Testis (tissue), 3 donors: ENCODE results near the gene MTOR. TPM values are rescaled to one million over a fixed set of nuclear protein-coding genes. Genes with fewer than 3 reads are reported as not detected.

Experiments
- DNase-seq: peaks from one replicate; pipeline ENCODE4 v3.0.0-alpha.2; 2019
- H3K27ac ChIP-seq, 2 donors: fragments of 200-600 bp; sonication (generic); one replicate each; pipeline ENCODE4 v1.5.1; 2019
- H3K27me3 ChIP-seq: fragments of 200-600 bp; sonication (generic); one replicate; pipeline ENCODE4 v1.5.1; 2019
- H3K36me3 ChIP-seq: fragments of 200-600 bp; sonication (generic); one replicate; pipeline ENCODE4 v1.5.1; 2017; ENCODE audit warnings: low read depth; ENCODE audit errors: missing control alignments
- H3K4me1 ChIP-seq: fragments of 200-600 bp; sonication (generic); one replicate; pipeline ENCODE4 v1.5.1; 2019
- H3K4me3 ChIP-seq, 2 donors: fragments of 200-600 bp; sonication (generic); one replicate each; pipeline ENCODE4 v1.5.1; 2017 to 2019
- H3K9me3 ChIP-seq: fragments of 200-600 bp; sonication (generic); one replicate; pipeline ENCODE4 v1.5.1; 2017
- CTCF ChIP-seq, 3 experiments: fragments of 450-650 bp in 2 of 3; fragments of 200-600 bp in 1 of 3; sonication (generic) in 1 of 3; IDR thresholded peaks; one replicate each; pipeline ENCODE4 v1.5.1; 2016 to 2019; ENCODE audit warnings: antibody characterized with exemption in 3 of 3, mild to moderate bottlenecking in 2 of 3, moderate library complexity in 1 of 3
- POLR2A ChIP-seq: fragments of 450-650 bp; IDR thresholded peaks from one replicate; pipeline ENCODE4 v1.6.1; 2017; ENCODE audit warnings: antibody characterized with exemption, mild to moderate bottlenecking, moderate library complexity
- WGBS, 2 donors: methylation state at CpG; one replicate each; pipeline ENCODE4 v1.1.5; 2018; 5-methylcytosine and 5-hydroxymethylcytosine counted together
- intact Hi-C: fragments of 100-400 bp; cut with DNase I; formaldehyde crosslinking; loops from one replicate; pipeline ENCODE4 v1.15.1; 2023; ENCODE audit warnings: low total_unique reads
- polyA plus RNA-seq: library from polyadenylated mRNA; stranded (reverse); fragments of 350-450 nt; fragmentation: Illumina TruSeq; extraction: RNeasy Lipid Tissue Mini Kit (QIAGEN cat#74804); gene quantifications from one replicate; pipeline ENCODE4 v1.2.3, GENCODE V29; 2014; ENCODE audit warnings: low read depth, low replicate concordance; ENCODE audit not compliant: insufficient read depth
- total RNA-seq, 2 donors: library from RNA; depleted of rRNA; stranded (reverse); fragments of >200 nt; gene quantifications; one replicate each; pipeline ENCODE4 v1.2.3, GENCODE V29; 2016

Gene MTOR
- total and polyA plus RNA-seq, 3 donors from 2014 or later = 83.3 to 129 (median 108) TPM

- no peaks in the 10 kb centered on the region for H3K9me3 ChIP-seq
- peaks cover 2% of the 10 kb centered on the region for H3K4me1 ChIP-seq
- no peaks in the 10 kb centered on the region for H3K36me3 ChIP-seq
- TF ChIP-seq POLR2A (no peak), CTCF (IDR thresholded peaks at IDR 0.05) (no peak)
- intact Hi-C loops = no loop called here
- no peak overlapping the region for H3K4me3 ChIP-seq
- WGBS, 2 donors = 83 to 89% methylated on average over 2 of the region's 2 CpGs
- no peak overlapping the region for H3K27ac ChIP-seq
- DNase-seq = no peak
- no peaks in the 10 kb centered on the region for H3K27me3 ChIP-seq
Observed at GRCh38 chr1:11196945-11197344, 65.4 kb downstream of the MTOR start.

- TF ChIP-seq POLR2A = no peak
- no peak for TF ChIP-seq CTCF (IDR thresholded peaks at IDR 0.05)
- WGBS, 2 donors = 92 to 93% methylated on average over 14 of the region's 14 CpGs
- intact Hi-C loops = no loop called here
- H3K4me3 ChIP-seq = no peak overlapping the region
- no peaks in the 10 kb centered on the region for H3K9me3 ChIP-seq
- no peaks in the 10 kb centered on the region for H3K36me3 ChIP-seq
- no peak overlapping the region for H3K27ac ChIP-seq
- peaks cover 2% of the 10 kb centered on the region for H3K4me1 ChIP-seq
- H3K27me3 ChIP-seq = no peaks in the 10 kb centered on the region
- no peak for DNase-seq
Observed at GRCh38 chr1:11194407-11195176, 67.8 kb downstream of the MTOR start.

- WGBS, 2 donors = 90 to 96% methylated on average over 3 to 11 of the region's 11 CpGs
- no peaks in the 10 kb centered on the region for H3K9me3 ChIP-seq
- no peaks in the 10 kb centered on the region for H3K4me1 ChIP-seq
- H3K36me3 ChIP-seq = no peaks in the 10 kb centered on the region
- H3K4me3 ChIP-seq = no peak overlapping the region
- no peak for DNase-seq
- intact Hi-C loops = no loop called here
- no peak overlapping the region for H3K27ac ChIP-seq
- no peaks in the 10 kb centered on the region for H3K27me3 ChIP-seq
- TF ChIP-seq POLR2A = no peak
- TF ChIP-seq CTCF (IDR thresholded peaks at IDR 0.05) = no peak
Observed at GRCh38 chr1:11193376-11193775, 69.0 kb downstream of the MTOR start.

GRCh38 chr1:11188858-11189451 lies 73.4 kb downstream of the MTOR start, which contains the start of gene ANGPTL7:
Gene ANGPTL7, plus strand, starts transcription at chr1:11189355. Its CDS starts 225 bp downstream, at chr1:11189580.
- 93 to 94% methylated on average over 8 of the region's 8 CpGs for WGBS, 2 donors
- H3K4me3 ChIP-seq = no peak within 1 kb of the TSS
- no peaks in the 10 kb centered on the region for H3K36me3 ChIP-seq

More at GRCh38 chr1:11188858-11189451, 73.4 kb downstream of the MTOR start, which contains the start of gene ANGPTL7:
- TF ChIP-seq POLR2A (no peak), CTCF (IDR thresholded peaks at IDR 0.05) (no peak)
- intact Hi-C loops = no loop called here
- H3K27ac ChIP-seq = peak within 1 kb of the TSS in 1 of 2 donors; percentile 13
- no peaks in the 10 kb centered on the region for H3K27me3 ChIP-seq
- no peak for DNase-seq
- no peaks in the 10 kb centered on the region for H3K9me3 ChIP-seq
- peaks cover 5% of the 10 kb centered on the region for H3K4me1 ChIP-seq
